GM12878 (cell line): ENCODE data around the gene DSTN. TPM values are rescaled to one million over a fixed set of nuclear protein-coding genes. Genes with fewer than 3 reads are reported as not detected.

Experiments
- ATAC-seq: fragments of 200-7000 bp; cut with Tn5 transposase; 3 replicates; pipeline ENCODE4 v1.9.1; 2020; ENCODE audit warnings: mild to moderate bottlenecking, moderate library complexity
- BruUV-seq: library from RNA; stranded (reverse); fragments of 400-500 nt; replicated peaks from 2 replicates; lab custom pipeline; 2021; lab: Mats Ljungman, UMichigan
- CTCF ChIA-PET: fragments of 300-600 bp; sonication (Branson Sonifier 250); formaldehyde crosslinking; extraction: SDS; loops from one replicate; lab custom pipeline; 2021; ENCODE audit warnings: inconsistent platforms; lab: Yijun Ruan, JAX
- POLR2A ChIA-PET: fragments of 350-600 bp; formaldehyde crosslinking; extraction: SDS; loops from one replicate; lab custom pipeline; 2021; ENCODE audit warnings: inconsistent platforms; lab: Charles Lee
- RAD21 ChIA-PET: fragments of 300-600 bp; sonication (Branson Sonifier 250); formaldehyde crosslinking; loops from one replicate; lab custom pipeline; 2023; ENCODE audit warnings: antibody characterized with exemption; ENCODE audit not compliant: unreplicated experiment; lab: Charles Lee
- SMC1A ChIA-PET: fragments of 300-600 bp; sonication (Branson Sonifier 250); formaldehyde crosslinking; loops from one replicate; lab custom pipeline; 2023; ENCODE audit not compliant: unreplicated experiment, uncharacterized antibody; lab: Charles Lee
- DNase-seq: peaks from one replicate; pipeline ENCODE4 v3.0.0-alpha.2; 2011; ENCODE audit warnings: low read depth, low spot score
- FAIRE-seq: peaks from 3 replicates; lab custom pipeline; 2011; peaks lifted over from hg19 to GRCh38; lab: Jason Lieb, UNC
- H2AFZ ChIP-seq: 2 replicates; pipeline ENCODE4 v1.6.0; 2011; ENCODE audit warnings: low read depth, low read length, control low read depth; ENCODE audit not compliant: control insufficient read depth
- H3K27ac ChIP-seq: 2 replicates; pipeline ENCODE4 v1.5.1; 2011; ENCODE audit warnings: control low read depth; ENCODE audit not compliant: control insufficient read depth, insufficient read depth
- H3K27me3 ChIP-seq, 2 experiments: replicated peaks in 1 of 2; 2 replicates each; pipeline versions ENCODE4 v1.6.0 to v1.6.1; 2011; ENCODE audit warnings: low read length in 1 of 2; ENCODE audit not compliant: control insufficient read depth in 2 of 2, insufficient read depth in 2 of 2
- H3K36me3 ChIP-seq, 2 experiments: 2 replicates each; pipeline ENCODE4 v1.5.1; 2011; ENCODE audit warnings: low read length in 1 of 2; ENCODE audit not compliant: control insufficient read depth in 2 of 2, insufficient read depth in 2 of 2
- H3K4me1 ChIP-seq: 2 replicates; pipeline ENCODE4 v1.6.1; 2011; ENCODE audit warnings: mild to moderate bottlenecking, low read length, moderate library complexity, mixed read lengths; ENCODE audit not compliant: control insufficient read depth, insufficient read depth
- H3K4me2 ChIP-seq: 2 replicates; pipeline ENCODE4 v1.6.0; 2011; ENCODE audit warnings: control low read depth; ENCODE audit not compliant: control insufficient read depth, insufficient read depth
- H3K4me3 ChIP-seq: fragments of 200-600 bp; sonication (generic); 2 replicates; pipeline ENCODE4 v1.5.1; 2016
- H3K79me2 ChIP-seq: 2 replicates; pipeline ENCODE4 v1.6.0; 2011; ENCODE audit warnings: low read length; ENCODE audit not compliant: control insufficient read depth, insufficient read depth
- H3K9ac ChIP-seq: 2 replicates; pipeline ENCODE4 v1.8.0; 2011; ENCODE audit warnings: low read length, control low read depth, mixed read lengths; ENCODE audit not compliant: control insufficient read depth, insufficient read depth
- H3K9me3 ChIP-seq: replicated peaks from 3 replicates; pipeline ENCODE4 v1.5.1; 2011; ENCODE audit warnings: mild to moderate bottlenecking, low read length; ENCODE audit not compliant: control insufficient read depth, insufficient read depth
- H4K20me1 ChIP-seq: 2 replicates; pipeline ENCODE4 v1.6.0; 2011; ENCODE audit not compliant: control insufficient read depth, insufficient read depth
- BCL11A ChIP-seq: IDR thresholded peaks from 2 replicates; pipeline ENCODE4 v1.6.1; 2011; ENCODE audit warnings: low read depth, low read length
- CHD1 ChIP-seq: IDR thresholded peaks from 2 replicates; pipeline ENCODE4 v1.6.1; 2012; ENCODE audit warnings: low read depth, low read length, improper control_type of control experiment
- GATAD2B ChIP-seq: fragments of 450-650 bp; conservative IDR thresholded peaks from 2 replicates; pipeline ENCODE4 v1.6.1; 2017; ENCODE audit warnings: low read depth, mild to moderate bottlenecking, moderate library complexity
- JUNB ChIP-seq: IDR thresholded peaks from 2 replicates; pipeline ENCODE4 v1.6.1; 2016; ENCODE audit warnings: antibody characterized with exemption, mild to moderate bottlenecking
- JUND ChIP-seq: IDR thresholded peaks from 2 replicates; pipeline ENCODE4 v1.6.1; 2012; ENCODE audit warnings: low read depth, mild to moderate bottlenecking, low read length, improper control_type of control experiment, moderate library complexity
- MTA3 ChIP-seq: IDR thresholded peaks from 2 replicates; pipeline ENCODE4 v1.6.1; 2012; ENCODE audit warnings: low read length, inconsistent platforms, borderline replicate concordance
- RAD21 ChIP-seq: IDR thresholded peaks from 2 replicates; pipeline ENCODE4 v1.6.1; 2011; ENCODE audit warnings: mild to moderate bottlenecking, low read depth, low read length, moderate library complexity; ENCODE audit not compliant: insufficient read depth
- RUNX3 ChIP-seq: IDR thresholded peaks from 2 replicates; pipeline ENCODE4 v1.6.1; 2012; ENCODE audit warnings: low read length, inconsistent platforms
- SRF ChIP-seq, 2 experiments: IDR thresholded peaks; 2 replicates each; pipeline ENCODE4 v1.6.1; 2011; ENCODE audit warnings: low read depth in 2 of 2, low read length in 2 of 2, mild to moderate bottlenecking in 1 of 2, moderate library complexity in 1 of 2
- TBL1XR1 ChIP-seq: IDR thresholded peaks from 2 replicates; pipeline ENCODE4 v1.6.1; 2012; ENCODE audit warnings: low read depth, low read length, improper control_type of control experiment
- ZNF384 ChIP-seq: IDR thresholded peaks from 2 replicates; pipeline ENCODE4 v1.6.1; 2012; ENCODE audit warnings: low read depth, mild to moderate bottlenecking, low read length, improper control_type of control experiment, borderline replicate concordance
- in situ Hi-C: fragments of 300-500 bp; cut with MboI; formaldehyde crosslinking; loops from 9 replicates; pipeline ENCODE4 v1.14.3; 2018; ENCODE audit warnings: mixed read lengths
- intact Hi-C: fragments of 100-400 bp; cut with micrococcal nuclease; formaldehyde crosslinking; loops from one replicate; pipeline ENCODE4 v1.14.2; 2022; ENCODE audit not compliant: unreplicated experiment
- polyA plus RNA-seq, 11 experiments: library from polyadenylated mRNA; depleted of rRNA in 4 of 11; unstranded in 6 of 11; stranded (reverse) in 5 of 11; fragments of >200 nt; fragmentation: Nextera tagmentation in 4 of 11; fragmentation: Illumina TruSeq in 1 of 11; extraction: Ambion mirVana in 4 of 11; extraction: Trizol in 1 of 11; gene quantifications; 1 replicate in 1 of 11; 2 replicates in 10 of 11; pipeline versions ENCODE4 v1.2.1 to v1.2.3, GENCODE V29; 2011 to 2016; ENCODE audit warnings: inconsistent platforms in 2 of 11, missing spikeins in 2 of 11, low read depth in 1 of 11
- total RNA-seq, 4 experiments: library from RNA; depleted of rRNA in 3 of 4; stranded (reverse); fragments of >200 nt in 3 of 4; fragmentation: Illumina TruSeq in 1 of 4; extraction: Trizol in 1 of 4; gene quantifications; 2 replicates each; pipeline versions ENCODE4 v1.2.1 to v1.2.3, GENCODE V29; 2013 to 2021
- TF ChIP-seq, protein P1 (sequence below): fragments of 450-650 bp; formaldehyde crosslinking; IDR thresholded peaks from 2 replicates; pipeline ENCODE4 v1.4.0; 2022; ENCODE audit warnings: mild to moderate bottlenecking, moderate library complexity
- TF ChIP-seq, protein P2 (sequence below): fragments of 450-650 bp; formaldehyde crosslinking; IDR thresholded peaks from 2 replicates; pipeline ENCODE4 v1.5.0; 2022; ENCODE audit warnings: mild to moderate bottlenecking, missing genetic modification characterization
- TF ChIP-seq, protein P3 (sequence below): fragments of 450-650 bp; IDR thresholded peaks from 2 replicates; pipeline ENCODE4 v1.6.1; 2016; ENCODE audit warnings: mild to moderate bottlenecking, moderate library complexity, borderline replicate concordance

The DSTN gene
- total and polyA plus RNA-seq, 10 of the 15 experiments (the other 5 are each of a cell fraction or from before 2014, with no cell fraction given), result 26.7 to 137 (median 40.8) TPM

DNA sequence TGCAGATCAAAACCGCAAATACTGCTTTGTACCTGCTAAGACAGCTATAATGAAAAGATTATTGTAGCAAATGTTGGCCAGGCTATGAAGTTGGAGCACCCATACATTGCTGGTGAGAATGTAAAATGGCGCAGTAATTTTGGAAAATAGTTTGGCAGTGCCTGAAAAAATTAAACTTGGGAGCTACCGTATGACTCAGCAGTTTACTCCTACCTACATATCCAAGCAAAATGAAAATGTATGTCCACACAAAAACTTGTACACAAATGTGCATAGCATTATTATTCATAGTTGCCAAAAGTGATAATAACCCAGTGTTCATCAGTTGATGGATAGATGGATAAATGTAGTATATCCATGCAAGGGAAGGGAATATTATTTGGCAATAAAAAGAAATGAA is 13.3 kb downstream of the DSTN start (continued):
- TF ChIP-seq, protein P1, sequence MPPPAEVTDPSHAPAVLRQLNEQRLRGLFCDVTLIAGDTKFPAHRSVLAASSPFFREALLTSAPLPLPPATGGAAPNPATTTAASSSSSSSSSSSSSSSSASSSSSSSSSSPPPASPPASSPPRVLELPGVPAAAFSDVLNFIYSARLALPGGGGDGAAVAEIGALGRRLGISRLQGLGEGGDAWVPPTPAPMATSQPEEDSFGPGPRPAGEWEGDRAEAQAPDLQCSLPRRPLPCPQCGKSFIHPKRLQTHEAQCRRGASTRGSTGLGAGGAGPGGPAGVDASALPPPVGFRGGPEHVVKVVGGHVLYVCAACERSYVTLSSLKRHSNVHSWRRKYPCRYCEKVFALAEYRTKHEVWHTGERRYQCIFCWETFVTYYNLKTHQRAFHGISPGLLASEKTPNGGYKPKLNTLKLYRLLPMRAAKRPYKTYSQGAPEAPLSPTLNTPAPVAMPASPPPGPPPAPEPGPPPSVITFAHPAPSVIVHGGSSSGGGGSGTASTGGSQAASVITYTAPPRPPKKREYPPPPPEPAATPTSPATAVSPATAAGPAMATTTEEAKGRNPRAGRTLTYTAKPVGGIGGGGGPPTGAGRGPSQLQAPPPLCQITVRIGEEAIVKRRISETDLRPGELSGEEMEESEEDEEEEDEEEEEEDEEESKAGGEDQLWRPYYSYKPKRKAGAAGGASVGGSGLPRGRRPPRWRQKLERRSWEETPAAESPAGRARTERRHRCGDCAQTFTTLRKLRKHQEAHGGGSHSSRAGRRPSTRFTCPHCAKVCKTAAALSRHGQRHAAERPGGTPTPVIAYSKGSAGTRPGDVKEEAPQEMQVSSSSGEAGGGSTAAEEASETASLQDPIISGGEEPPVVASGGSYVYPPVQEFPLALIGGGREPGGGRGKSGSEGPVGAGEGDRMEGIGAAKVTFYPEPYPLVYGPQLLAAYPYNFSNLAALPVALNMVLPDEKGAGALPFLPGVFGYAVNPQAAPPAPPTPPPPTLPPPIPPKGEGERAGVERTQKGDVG, result no peak
- TF ChIP-seq CHD1, result no peak
- TF ChIP-seq JUND, result no peak

DNA sequence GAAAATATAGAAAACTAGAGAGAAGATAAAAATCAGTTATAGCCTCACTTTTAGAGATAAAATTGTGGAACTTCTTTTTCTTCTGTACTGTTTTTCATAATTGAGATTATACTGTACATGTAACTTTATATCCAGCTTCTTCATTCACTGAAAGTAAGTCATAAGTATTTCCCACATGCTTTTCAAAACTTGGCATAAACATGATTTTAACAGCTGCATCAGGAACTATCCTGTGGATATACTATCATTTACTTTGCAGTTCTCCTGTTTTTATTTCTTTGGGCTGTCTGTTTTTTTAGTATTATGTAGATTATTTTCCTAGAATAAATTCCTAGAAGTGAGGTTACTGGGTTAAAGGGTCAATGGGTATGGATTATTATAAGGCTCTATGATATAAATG is 14.8 kb downstream of the DSTN start:
- intact Hi-C loops, result no loop called here
- RAD21 ChIA-PET, result no interaction called here
- TF ChIP-seq ZNF384 (no peak), JUNB (no peak), RAD21 (no peak), TBL1XR1 (no peak), MTA3 (no peak), SRF (IDR thresholded peaks at IDR 0.05; ENCODE audit: low read depth in 2 of 2, low read length in 2 of 2) (no peak), GATAD2B (no peak), BCL11A (no peak), RUNX3 (no peak)
- TF ChIP-seq, protein P2, sequence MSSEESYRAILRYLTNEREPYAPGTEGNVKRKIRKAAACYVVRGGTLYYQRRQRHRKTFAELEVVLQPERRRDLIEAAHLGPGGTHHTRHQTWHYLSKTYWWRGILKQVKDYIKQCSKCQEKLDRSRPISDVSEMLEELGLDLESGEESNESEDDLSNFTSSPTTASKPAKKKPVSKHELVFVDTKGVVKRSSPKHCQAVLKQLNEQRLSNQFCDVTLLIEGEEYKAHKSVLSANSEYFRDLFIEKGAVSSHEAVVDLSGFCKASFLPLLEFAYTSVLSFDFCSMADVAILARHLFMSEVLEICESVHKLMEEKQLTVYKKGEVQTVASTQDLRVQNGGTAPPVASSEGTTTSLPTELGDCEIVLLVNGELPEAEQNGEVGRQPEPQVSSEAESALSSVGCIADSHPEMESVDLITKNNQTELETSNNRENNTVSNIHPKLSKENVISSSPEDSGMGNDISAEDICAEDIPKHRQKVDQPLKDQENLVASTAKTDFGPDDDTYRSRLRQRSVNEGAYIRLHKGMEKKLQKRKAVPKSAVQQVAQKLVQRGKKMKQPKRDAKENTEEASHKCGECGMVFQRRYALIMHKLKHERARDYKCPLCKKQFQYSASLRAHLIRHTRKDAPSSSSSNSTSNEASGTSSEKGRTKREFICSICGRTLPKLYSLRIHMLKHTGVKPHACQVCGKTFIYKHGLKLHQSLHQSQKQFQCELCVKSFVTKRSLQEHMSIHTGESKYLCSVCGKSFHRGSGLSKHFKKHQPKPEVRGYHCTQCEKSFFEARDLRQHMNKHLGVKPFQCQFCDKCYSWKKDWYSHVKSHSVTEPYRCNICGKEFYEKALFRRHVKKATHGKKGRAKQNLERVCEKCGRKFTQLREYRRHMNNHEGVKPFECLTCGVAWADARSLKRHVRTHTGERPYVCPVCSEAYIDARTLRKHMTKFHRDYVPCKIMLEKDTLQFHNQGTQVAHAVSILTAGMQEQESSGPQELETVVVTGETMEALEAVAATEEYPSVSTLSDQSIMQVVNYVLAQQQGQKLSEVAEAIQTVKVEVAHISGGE (CRISPR knock-in tag), result no peak
- TF ChIP-seq, protein P3, sequence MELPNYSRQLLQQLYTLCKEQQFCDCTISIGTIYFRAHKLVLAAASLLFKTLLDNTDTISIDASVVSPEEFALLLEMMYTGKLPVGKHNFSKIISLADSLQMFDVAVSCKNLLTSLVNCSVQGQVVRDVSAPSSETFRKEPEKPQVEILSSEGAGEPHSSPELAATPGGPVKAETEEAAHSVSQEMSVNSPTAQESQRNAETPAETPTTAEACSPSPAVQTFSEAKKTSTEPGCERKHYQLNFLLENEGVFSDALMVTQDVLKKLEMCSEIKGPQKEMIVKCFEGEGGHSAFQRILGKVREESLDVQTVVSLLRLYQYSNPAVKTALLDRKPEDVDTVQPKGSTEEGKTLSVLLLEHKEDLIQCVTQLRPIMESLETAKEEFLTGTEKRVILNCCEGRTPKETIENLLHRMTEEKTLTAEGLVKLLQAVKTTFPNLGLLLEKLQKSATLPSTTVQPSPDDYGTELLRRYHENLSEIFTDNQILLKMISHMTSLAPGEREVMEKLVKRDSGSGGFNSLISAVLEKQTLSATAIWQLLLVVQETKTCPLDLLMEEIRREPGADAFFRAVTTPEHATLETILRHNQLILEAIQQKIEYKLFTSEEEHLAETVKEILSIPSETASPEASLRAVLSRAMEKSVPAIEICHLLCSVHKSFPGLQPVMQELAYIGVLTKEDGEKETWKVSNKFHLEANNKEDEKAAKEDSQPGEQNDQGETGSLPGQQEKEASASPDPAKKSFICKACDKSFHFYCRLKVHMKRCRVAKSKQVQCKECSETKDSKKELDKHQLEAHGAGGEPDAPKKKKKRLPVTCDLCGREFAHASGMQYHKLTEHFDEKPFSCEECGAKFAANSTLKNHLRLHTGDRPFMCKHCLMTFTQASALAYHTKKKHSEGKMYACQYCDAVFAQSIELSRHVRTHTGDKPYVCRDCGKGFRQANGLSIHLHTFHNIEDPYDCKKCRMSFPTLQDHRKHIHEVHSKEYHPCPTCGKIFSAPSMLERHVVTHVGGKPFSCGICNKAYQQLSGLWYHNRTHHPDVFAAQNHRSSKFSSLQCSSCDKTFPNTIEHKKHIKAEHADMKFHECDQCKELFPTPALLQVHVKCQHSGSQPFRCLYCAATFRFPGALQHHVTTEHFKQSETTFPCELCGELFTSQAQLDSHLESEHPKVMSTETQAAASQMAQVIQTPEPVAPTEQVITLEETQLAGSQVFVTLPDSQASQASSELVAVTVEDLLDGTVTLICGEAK, result no peak

More for the DNA sequence above, 14.8 kb downstream of the DSTN start:
- Histone ChIP-seq H3K9ac (no peak overlapping the region), H2AFZ (no peak overlapping the region), H3K79me2 (no peaks in the 10 kb centered on the region; the same call in 1 of the 2 replicates), H3K4me3 (no peak overlapping the region), H3K4me2 (no peak overlapping the region), H3K27ac (no peak overlapping the region), H3K36me3 (no peaks in the 10 kb centered on the region), H3K27me3 (no peaks in the 10 kb centered on the region), H4K20me1 (no peaks in the 10 kb centered on the region), H3K4me1 (no peaks in the 10 kb centered on the region), H3K9me3 (no peaks in the 10 kb centered on the region)
- POLR2A ChIA-PET, result no interaction called here
- ATAC-seq, result no peak
- FAIRE-seq, result no peak
- in situ Hi-C loops, result no loop called here
- CTCF ChIA-PET, result interaction anchor here (1.3 kb wide), 1 partner anchor 9 kb away, joined by 3 read pairs; no protein-coding TSS in a partner anchor
- SMC1A ChIA-PET, result interaction anchor here (0.7 kb wide), 1 partner anchor 9 kb away, joined by 3 read pairs; no protein-coding TSS in a partner anchor
- BruUV-seq, result no TSS peak
- DNase-seq, result no peak
